Esophagus muscularis mucosa (tissue), 4 donors: ENCODE data around the gene VCPKMT. TPM values are rescaled to one million over a fixed set of nuclear protein-coding genes. Genes with fewer than 3 reads are reported as not detected.
"Not testable (repeated sequence)": the region's sequence is repeated elsewhere in the genome, so short reads cannot be mapped to it uniquely, and the experiment has no call there.

Experiments
- DNase-seq: peaks from one replicate; pipeline ENCODE4 v3.0.0-alpha.2; 2017; ENCODE audit errors: extremely low spot score
- H3K27ac ChIP-seq, 4 donors: fragments of 200-600 bp; sonication (generic); replicated peaks in 1 of 4; 1 replicate in 3 of 4; 2 replicates in 1 of 4; pipeline ENCODE4 v1.5.1; 2016 to 2019; ENCODE audit warnings: mild to moderate bottlenecking in 1 of 4
- H3K27me3 ChIP-seq, 4 donors: fragments of 200-600 bp; sonication (generic); one replicate each; pipeline versions ENCODE4 v1.5.1 to v1.6.0; 2016 to 2019
- H3K36me3 ChIP-seq, 4 donors: fragments of 200-600 bp; sonication (generic); one replicate each; pipeline ENCODE4 v1.5.1; 2016 to 2019
- H3K4me1 ChIP-seq, 4 donors: fragments of 200-600 bp; sonication (generic); one replicate each; pipeline ENCODE4 v1.5.1; 2016 to 2019
- H3K4me3 ChIP-seq, 4 donors: fragments of 200-600 bp; sonication (generic); 1 replicate in 2 of 4; 2 replicates in 2 of 4; pipeline ENCODE4 v1.5.1; 2016 to 2019; ENCODE audit warnings: mild to moderate bottlenecking in 4 of 4, moderate library complexity in 1 of 4
- H3K9me3 ChIP-seq, 4 donors: fragments of 200-600 bp; sonication (generic); 1 replicate in 3 of 4; 2 replicates in 1 of 4; pipeline ENCODE4 v1.5.1; 2016 to 2019
- CTCF ChIP-seq, 3 experiments: fragments of 200-600 bp in 2 of 3; fragments of 450-650 bp in 1 of 3; sonication (generic) in 2 of 3; IDR thresholded peaks; one replicate each; pipeline ENCODE4 v1.5.1; 2017 to 2019; ENCODE audit warnings: antibody characterized with exemption in 3 of 3, mild to moderate bottlenecking in 2 of 3, moderate library complexity in 1 of 3
- EP300 ChIP-seq: sonication (generic); formaldehyde crosslinking; IDR thresholded peaks from one replicate; pipeline ENCODE4 v1.6.1; 2017; ENCODE audit warnings: antibody characterized with exemption
- POLR2A ChIP-seq: fragments of 450-650 bp; IDR thresholded peaks from one replicate; pipeline ENCODE4 v1.6.1; 2017; ENCODE audit warnings: antibody characterized with exemption, moderate library complexity, mild to moderate bottlenecking, low read depth
- POLR2AphosphoS5 ChIP-seq, 2 donors: sonication (generic); formaldehyde crosslinking; IDR thresholded peaks; one replicate each; pipeline ENCODE4 v1.6.1; 2017; ENCODE audit warnings: antibody characterized with exemption in 2 of 2
- WGBS: methylation state at CpG from one replicate; pipeline ENCODE4 v1.1.5; 2018; 5-methylcytosine and 5-hydroxymethylcytosine counted together
- intact Hi-C: fragments of 100-400 bp; cut with DNase I; formaldehyde crosslinking; loops from one replicate; pipeline ENCODE4 v1.15.1; 2023
- total RNA-seq, 4 donors: library from RNA; depleted of rRNA; stranded (reverse); fragments of >200 nt; gene quantifications; one replicate each; pipeline versions ENCODE4 v1.1.0 to v1.2.1, GENCODE V29; 2016

VCPKMT gene
- total RNA-seq, 4 donors from 2014 or later, result 3.1 to 5.4 (median 4.8) TPM

- no peak overlapping the region for H3K4me3 ChIP-seq
- no peaks in the 10 kb centered on the region for H3K27me3 ChIP-seq
- intact Hi-C loops, result no loop called here
- H3K4me1 ChIP-seq, result peaks cover 0 to 7% (median 0%) of the 10 kb centered on the region in 4 donors
- H3K9me3 ChIP-seq, result no peaks in the 10 kb centered on the region
- DNase-seq, result no peak
- H3K36me3 ChIP-seq, result peaks cover 0 to 3% (median 0%) of the 10 kb centered on the region in 4 donors
- WGBS, result 55% methylated on average over 6 of the region's 17 CpGs
- H3K27ac ChIP-seq, result peak overlapping the region in 1 of 4 donors; percentile 28
- TF ChIP-seq POLR2A (no peak), POLR2AphosphoS5 (IDR thresholded peaks at IDR 0.05) (no peak), EP300 (no peak), CTCF (IDR thresholded peaks at IDR 0.05) (no peak)
Measured at GRCh38 chr14:50083467-50084337, 32.7 kb downstream of the VCPKMT start.

DNA sequence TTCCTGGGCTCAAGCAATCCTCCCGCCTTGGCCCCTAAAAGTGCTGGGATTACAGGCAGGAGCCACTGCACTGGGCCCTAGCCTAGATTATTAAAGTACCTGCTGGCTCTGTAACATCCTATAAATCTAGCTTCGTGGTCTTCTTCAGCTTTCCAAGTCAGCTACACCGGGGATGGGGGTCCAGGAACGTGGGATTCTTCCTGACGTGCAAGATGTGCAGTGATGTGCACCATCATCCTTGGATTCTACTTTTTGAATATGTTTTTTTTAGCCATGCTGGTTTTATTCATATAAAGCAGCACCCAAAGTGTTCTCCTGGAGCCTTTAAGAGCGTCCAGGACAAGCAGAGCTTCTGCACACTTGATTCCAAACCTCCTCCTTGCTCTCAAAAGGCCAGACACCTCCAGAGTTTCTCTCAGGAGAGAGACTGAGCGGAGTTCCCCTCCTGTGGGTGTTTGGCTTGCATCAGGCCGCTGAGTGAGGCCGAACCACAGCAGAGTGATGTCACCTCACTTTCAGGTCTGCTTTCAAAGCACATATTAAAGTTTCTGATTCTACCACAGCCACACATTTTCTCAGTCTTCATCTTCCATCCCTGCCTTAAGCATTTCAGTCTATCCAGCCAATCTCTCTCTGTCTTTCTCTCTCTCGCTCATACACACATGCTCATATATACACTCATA lies 33.4 kb downstream of the VCPKMT start:
- Histone ChIP-seq H3K9me3 (no peaks in the 10 kb centered on the region), H3K27me3 (no peaks in the 10 kb centered on the region), H3K36me3 (no peaks in the 10 kb centered on the region), H3K4me3 (no peak overlapping the region), H3K4me1 (peaks cover 0 to 7% (median 0%) of the 10 kb centered on the region in 4 donors), H3K27ac (peak overlapping the region in 1 of 4 donors; percentile 28)
- 71% methylated on average over 10 of the region's 10 CpGs for WGBS
- intact Hi-C loops, result no loop called here
- no peak for TF ChIP-seq POLR2AphosphoS5 (IDR thresholded peaks at IDR 0.05)
- no peak for TF ChIP-seq EP300
- no peak for TF ChIP-seq CTCF (IDR thresholded peaks at IDR 0.05)
- no peak for TF ChIP-seq POLR2A
- no peak for DNase-seq

GRCh38 chr14:50082308-50082742 lies 34.0 kb downstream of the VCPKMT start:
- Histone ChIP-seq H3K4me3 (no peak overlapping the region), H3K36me3 (no peaks in the 10 kb centered on the region), H3K27ac (no peak overlapping the region)

DNA sequence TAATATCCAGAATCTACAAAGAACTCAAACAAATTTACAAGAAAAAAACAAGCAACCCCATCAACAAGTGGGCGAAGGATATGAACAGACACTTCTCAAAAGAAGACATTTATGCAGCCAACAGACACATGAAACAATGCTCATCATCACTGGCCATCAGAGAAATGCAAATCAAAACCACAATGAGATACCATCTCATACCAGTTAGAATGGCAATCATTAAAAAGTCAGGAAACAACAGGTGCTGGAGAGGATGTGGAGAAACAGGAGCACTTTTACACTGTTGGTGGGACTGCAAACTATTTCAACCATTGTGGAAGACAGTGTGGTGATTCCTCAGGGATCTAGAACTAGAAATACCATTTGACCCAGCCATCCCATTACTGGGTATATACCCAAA lies 37.3 kb downstream of the VCPKMT start:
- intact Hi-C loops, H3K27me3 ChIP-seq, H3K9me3 ChIP-seq, DNase-seq, H3K4me3 ChIP-seq, H3K4me1 ChIP-seq, H3K36me3 ChIP-seq, H3K27ac ChIP-seq: not testable (repeated sequence)
- 91% methylated on average over 1 of the region's 1 CpG for WGBS

More at GRCh38 chr14:50082308-50082742, 34.0 kb downstream of the VCPKMT start:
- WGBS, result 84% methylated on average over 8 of the region's 8 CpGs
- TF ChIP-seq EP300 (no peak), POLR2A (no peak)
- no peak for DNase-seq
- Histone ChIP-seq H3K9me3 (no peaks in the 10 kb centered on the region), H3K27me3 (no peaks in the 10 kb centered on the region), H3K4me1 (peaks cover 0 to 7% (median 0%) of the 10 kb centered on the region in 4 donors)
- intact Hi-C loops, result no loop called here

GRCh38 chr14:50073663-50074062 lies 42.7 kb downstream of the VCPKMT start:
- DNase-seq, H3K27ac ChIP-seq, intact Hi-C loops, H3K4me3 ChIP-seq, H3K9me3 ChIP-seq, H3K27me3 ChIP-seq, H3K4me1 ChIP-seq, H3K36me3 ChIP-seq: not testable (repeated sequence)
- 94% methylated on average over 9 of the region's 32 CpGs for WGBS

DNA sequence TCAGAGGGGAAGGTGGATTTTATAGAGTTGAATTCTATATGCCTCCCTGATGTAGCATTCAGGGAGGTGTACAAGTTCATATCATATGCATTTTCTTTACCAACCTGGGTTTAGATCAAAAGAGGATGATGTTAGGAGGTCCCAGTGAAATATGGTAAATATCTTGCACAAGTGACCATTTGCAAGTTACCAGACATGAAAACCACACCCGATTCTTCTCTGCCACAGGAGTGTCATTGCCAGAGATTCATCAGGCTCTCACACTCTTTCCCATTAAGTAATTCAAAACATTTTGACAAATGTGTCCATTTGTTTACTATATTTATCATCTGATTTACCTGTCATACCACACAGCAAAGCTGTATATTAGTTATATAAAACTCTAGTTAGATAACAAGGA lies 44.0 kb downstream of the VCPKMT start:
- intact Hi-C loops, result no loop called here
- Histone ChIP-seq H3K36me3 (no peaks in the 10 kb centered on the region), H3K9me3 (no peaks in the 10 kb centered on the region), H3K27me3 (no peaks in the 10 kb centered on the region), H3K4me1 (no peaks in the 10 kb centered on the region), H3K4me3 (no peak overlapping the region), H3K27ac (no peak overlapping the region)
- 36% methylated on average over 1 of the region's 1 CpG for WGBS
- TF ChIP-seq POLR2AphosphoS5 (IDR thresholded peaks at IDR 0.05) (no peak), CTCF (IDR thresholded peaks at IDR 0.05) (no peak), EP300 (no peak), POLR2A (no peak)
- DNase-seq, result no peak
